Measurements from ENCODE around the gene S100A1. TPM values are rescaled to one million over a fixed set of nuclear protein-coding genes. Genes with fewer than 3 reads are reported as not detected.

The S100A1 gene
- total and polyA plus RNA-seq, 2 of the 8 experiments (the other 6 are each of a cell fraction or from before 2014, with no cell fraction given) = 2.0 TPM; not detected in 1

GRCh38 chr1:153649137-153649862, 21.1 kb downstream of the S100A1 start (continued):
- TF ChIP-seq SAP30 (IDR thresholded peaks at IDR 0.05; ENCODE audit: insufficient read depth, insufficient replicate concordance, low read length) = no peak
- no peak for TF ChIP-seq TAF7 (optimal IDR thresholded peaks at IDR 0.05; ENCODE audit: borderline replicate concordance, low read depth, low read length)
- TF ChIP-seq CTCF (IDR thresholded peaks at IDR 0.05; ENCODE audit: control extremely low read depth in 1 of 3, insufficient read depth in 1 of 3, low read depth in 1 of 3, low read length in 3 of 3) = no peak
- no peak for TF ChIP-seq TBP (IDR thresholded peaks at IDR 0.05; ENCODE audit: low read depth, low read length)
- TF ChIP-seq HDAC6 (IDR thresholded peaks at IDR 0.05; ENCODE audit: low read depth, low read length) = no peak

All from H1 (cell line).